ENCODE measurements around the gene GPR150. TPM values are rescaled to one million over a fixed set of nuclear protein-coding genes. Genes with fewer than 3 reads are reported as not detected.

GPR150 gene
- total and polyA plus RNA-seq, 2 of the 13 experiments (the other 11 are each of a cell fraction or from before 2014, with no cell fraction given) = 0.03 TPM; not detected in 1

DNA sequence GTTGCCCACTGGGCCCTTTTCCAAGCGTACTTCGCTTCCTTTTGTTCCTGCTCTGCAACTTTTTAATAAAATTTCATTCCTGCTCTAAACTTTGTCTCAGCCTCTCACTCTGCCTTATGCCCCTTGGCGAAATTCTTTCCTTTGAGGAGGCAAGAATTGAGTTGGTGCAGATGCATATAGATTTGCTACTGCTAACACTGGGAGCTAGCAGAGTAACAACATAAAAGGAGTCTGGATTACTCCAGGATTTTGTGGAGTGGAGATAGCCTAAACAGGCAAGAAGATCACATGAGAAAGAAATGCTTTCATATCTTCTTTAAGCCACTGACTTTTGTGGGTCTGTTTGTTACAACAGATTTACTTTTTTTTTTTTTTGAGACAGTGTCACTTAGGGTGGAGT, 13.8 kb downstream of the GPR150 start (continued):
- no peak for TF ChIP-seq SNAI1 (CRISPR knock-in tag; IDR thresholded peaks at IDR 0.05; ENCODE audit: borderline replicate concordance)
- TF ChIP-seq, protein P1, sequence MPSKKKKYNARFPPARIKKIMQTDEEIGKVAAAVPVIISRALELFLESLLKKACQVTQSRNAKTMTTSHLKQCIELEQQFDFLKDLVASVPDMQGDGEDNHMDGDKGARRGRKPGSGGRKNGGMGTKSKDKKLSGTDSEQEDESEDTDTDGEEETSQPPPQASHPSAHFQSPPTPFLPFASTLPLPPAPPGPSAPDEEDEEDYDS (CRISPR knock-in tag; IDR thresholded peaks at IDR 0.05) = no peak

DNA sequence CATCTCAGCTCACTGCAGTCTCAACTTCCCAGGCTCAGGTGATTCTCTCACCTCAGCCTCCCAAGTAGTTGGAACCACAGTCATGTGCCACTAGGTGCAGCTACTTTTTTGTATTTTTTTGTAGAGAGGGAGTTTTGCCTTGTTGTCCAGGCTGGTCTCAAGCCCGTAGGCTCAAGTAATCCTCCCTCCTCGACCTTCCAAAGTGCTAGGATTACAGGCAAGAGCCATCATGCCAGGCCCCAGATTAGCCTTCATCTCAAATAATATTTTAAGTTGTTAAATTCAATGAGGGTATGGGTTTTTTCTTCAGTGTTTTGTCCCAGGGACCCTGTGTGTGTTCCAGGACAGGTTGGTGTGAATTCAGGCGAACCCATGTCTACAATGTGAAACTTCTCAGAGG, 14.2 kb downstream of the GPR150 start:
- ChIA-PET CTCF (ENCODE audit: low intra/inter-chr PET ratio, low total read pairs) (no interaction called here), POLR2A (no interaction called here)
- BruUV-seq (replicated peaks) = no TSS peak
- 27% methylated on average over 3 of the region's 3 CpGs for WGBS (ENCODE audit: low lambda C conversion rate)
- Histone ChIP-seq H3K4me3 (replicated peaks in 1 of 3; ENCODE audit: insufficient read depth in 1 of 3, low read depth in 2 of 3, low read length in 3 of 3) (no peak overlapping the region), H3K4me1 (ENCODE audit: insufficient read depth, low read length) (no peaks in the 10 kb centered on the region), H2AFZ (ENCODE audit: low read length) (no peak overlapping the region), H3K27ac (ENCODE audit: extremely low read length, insufficient read depth, low read length) (no peak overlapping the region), H3K4me2 (ENCODE audit: low read depth, low read length) (no peak overlapping the region), H3K36me3 (replicated peaks in 1 of 2; ENCODE audit: control insufficient read depth in 1 of 2, insufficient read depth in 2 of 2, low read length in 2 of 2) (no peaks in the 10 kb centered on the region), H4K20me1 (ENCODE audit: insufficient read depth, low read length) (no peaks in the 10 kb centered on the region), H3K9ac (ENCODE audit: insufficient read depth, low read depth, low read length) (no peak overlapping the region), H3K79me2 (ENCODE audit: insufficient read depth, low read length) (no peaks in the 10 kb centered on the region), H3K9me3 (ENCODE audit: low read length) (no peaks in the 10 kb centered on the region), H3K27me3 (ENCODE audit: control insufficient read depth in 1 of 2, insufficient read depth in 2 of 2, low read length in 2 of 2) (peaks cover 0 to 14% of the 10 kb centered on the region in 2 experiments; a peak in 2 of 5 replicates)
- FAIRE-seq (no peak), ATAC-seq (no peak), DNase-seq (ENCODE audit: low spot score) (no peak)
- intact Hi-C loops (cut with micrococcal nuclease; ENCODE audit: unreplicated experiment) = no loop called here
- in situ Hi-C loops (cut with HindIII; ENCODE audit: extremely low pct_ligation_motif_present, low pct_unique_long_range_greater_than_20kb) = loop anchor here (25.0 kb wide), 1 partner anchor 703 kb away; no protein-coding TSS in a partner anchor
- TF ChIP-seq BHLHE40 (IDR thresholded peaks at IDR 0.05; ENCODE audit: low read length) (no peak), NRL (CRISPR knock-in tag; IDR thresholded peaks at IDR 0.05; ENCODE audit: borderline replicate concordance) (no peak), ZNF253 (CRISPR knock-in tag; IDR thresholded peaks at IDR 0.05; ENCODE audit: borderline replicate concordance) (no peak), SYNCRIP (IDR thresholded peaks at IDR 0.05; ENCODE audit: insufficient read depth, low read depth, low read length) (no peak), AKAP8 (CRISPR knock-in tag; IDR thresholded peaks at IDR 0.05) (no peak), FOXM1 (CRISPR knock-in tag; IDR thresholded peaks at IDR 0.05) (no peak), ATF1 (CRISPR knock-in tag; IDR thresholded peaks at IDR 0.05) (no peak), ZNF614 (CRISPR knock-in tag; IDR thresholded peaks at IDR 0.05; ENCODE audit: borderline replicate concordance) (no peak), PRPF4 (IDR thresholded peaks at IDR 0.05; ENCODE audit: low read depth, low read length, poor library complexity, severe bottlenecking) (no peak)
- TF ChIP-seq, protein P2, sequence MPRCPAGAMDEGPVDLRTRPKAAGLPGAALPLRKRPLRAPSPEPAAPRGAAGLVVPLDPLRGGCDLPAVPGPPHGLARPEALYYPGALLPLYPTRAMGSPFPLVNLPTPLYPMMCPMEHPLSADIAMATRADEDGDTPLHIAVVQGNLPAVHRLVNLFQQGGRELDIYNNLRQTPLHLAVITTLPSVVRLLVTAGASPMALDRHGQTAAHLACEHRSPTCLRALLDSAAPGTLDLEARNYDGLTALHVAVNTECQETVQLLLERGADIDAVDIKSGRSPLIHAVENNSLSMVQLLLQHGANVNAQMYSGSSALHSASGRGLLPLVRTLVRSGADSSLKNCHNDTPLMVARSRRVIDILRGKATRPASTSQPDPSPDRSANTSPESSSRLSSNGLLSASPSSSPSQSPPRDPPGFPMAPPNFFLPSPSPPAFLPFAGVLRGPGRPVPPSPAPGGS (CRISPR knock-in tag; IDR thresholded peaks at IDR 0.05) = no peak
- TF ChIP-seq, protein P3, sequence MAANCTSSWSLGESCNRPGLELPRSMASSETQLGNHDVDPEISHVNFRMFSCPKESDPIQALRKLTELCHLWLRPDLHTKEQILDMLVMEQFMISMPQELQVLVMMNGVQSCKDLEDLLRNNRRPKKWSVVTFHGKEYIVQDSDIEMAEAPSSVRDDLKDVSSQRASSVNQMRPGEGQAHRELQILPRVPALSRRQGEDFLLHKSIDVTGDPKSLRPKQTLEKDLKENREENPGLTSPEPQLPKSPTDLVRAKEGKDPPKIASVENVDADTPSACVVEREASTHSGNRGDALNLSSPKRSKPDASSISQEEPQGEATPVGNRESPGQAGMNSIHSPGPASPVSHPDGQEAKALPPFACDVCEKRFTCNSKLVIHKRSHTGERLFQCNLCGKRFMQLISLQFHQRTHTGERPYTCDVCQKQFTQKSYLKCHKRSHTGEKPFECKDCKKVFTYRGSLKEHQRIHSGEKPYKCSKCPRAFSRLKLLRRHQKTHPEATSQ (CRISPR knock-in tag; IDR thresholded peaks at IDR 0.05; ENCODE audit: borderline replicate concordance) = no peak
- TF ChIP-seq, protein P4, sequence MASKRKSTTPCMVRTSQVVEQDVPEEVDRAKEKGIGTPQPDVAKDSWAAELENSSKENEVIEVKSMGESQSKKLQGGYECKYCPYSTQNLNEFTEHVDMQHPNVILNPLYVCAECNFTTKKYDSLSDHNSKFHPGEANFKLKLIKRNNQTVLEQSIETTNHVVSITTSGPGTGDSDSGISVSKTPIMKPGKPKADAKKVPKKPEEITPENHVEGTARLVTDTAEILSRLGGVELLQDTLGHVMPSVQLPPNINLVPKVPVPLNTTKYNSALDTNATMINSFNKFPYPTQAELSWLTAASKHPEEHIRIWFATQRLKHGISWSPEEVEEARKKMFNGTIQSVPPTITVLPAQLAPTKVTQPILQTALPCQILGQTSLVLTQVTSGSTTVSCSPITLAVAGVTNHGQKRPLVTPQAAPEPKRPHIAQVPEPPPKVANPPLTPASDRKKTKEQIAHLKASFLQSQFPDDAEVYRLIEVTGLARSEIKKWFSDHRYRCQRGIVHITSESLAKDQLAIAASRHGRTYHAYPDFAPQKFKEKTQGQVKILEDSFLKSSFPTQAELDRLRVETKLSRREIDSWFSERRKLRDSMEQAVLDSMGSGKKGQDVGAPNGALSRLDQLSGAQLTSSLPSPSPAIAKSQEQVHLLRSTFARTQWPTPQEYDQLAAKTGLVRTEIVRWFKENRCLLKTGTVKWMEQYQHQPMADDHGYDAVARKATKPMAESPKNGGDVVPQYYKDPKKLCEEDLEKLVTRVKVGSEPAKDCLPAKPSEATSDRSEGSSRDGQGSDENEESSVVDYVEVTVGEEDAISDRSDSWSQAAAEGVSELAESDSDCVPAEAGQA (IDR thresholded peaks at IDR 0.05; ENCODE audit: low read depth) = no peak
- TF ChIP-seq, protein P4 (CRISPR knock-in tag; IDR thresholded peaks at IDR 0.05; ENCODE audit: borderline replicate concordance) = no peak
